ENCODE data around the gene ARHGEF2.

The ARHGEF2 gene

DNA sequence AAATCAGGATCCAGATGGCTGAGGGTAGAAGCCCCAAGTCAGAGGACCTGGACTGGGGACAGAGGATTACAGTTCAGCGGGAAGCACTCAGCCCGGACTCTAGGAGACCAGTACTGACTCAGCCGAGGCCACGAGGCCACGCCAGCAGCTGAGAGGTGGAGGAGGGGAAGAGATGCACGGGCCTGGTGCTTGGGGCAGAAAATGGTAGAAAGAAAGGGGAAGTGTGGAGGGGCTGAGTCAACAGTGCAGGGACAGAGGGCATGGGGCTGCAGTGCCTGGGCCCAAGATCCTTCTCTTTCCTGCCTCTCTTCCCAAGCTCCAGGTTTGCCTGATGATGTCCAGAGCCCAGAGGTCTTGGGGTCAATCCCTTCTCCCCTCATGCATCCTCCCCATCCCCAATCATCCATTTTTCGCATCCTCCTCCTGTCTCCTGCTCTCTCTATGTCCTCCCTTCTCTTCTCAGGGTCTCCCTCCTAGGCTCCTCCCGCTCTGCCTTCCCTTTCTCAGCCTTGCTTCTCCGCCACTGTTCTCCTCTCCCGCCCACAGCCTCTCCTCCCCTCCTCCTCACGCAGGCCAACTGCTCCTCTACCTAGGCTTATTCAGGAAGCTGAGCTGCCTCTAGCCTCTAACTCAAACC, 7.7 kb downstream of the ARHGEF2 start:
- DNase-seq = no peak

- DNase-seq = no peak
Measured at GRCh38 chr1:155969377-155969791, 9.0 kb downstream of the ARHGEF2 start.

- DNase-seq = no peak
Measured at GRCh38 chr1:155968670-155969069, 9.7 kb downstream of the ARHGEF2 start.

DNA sequence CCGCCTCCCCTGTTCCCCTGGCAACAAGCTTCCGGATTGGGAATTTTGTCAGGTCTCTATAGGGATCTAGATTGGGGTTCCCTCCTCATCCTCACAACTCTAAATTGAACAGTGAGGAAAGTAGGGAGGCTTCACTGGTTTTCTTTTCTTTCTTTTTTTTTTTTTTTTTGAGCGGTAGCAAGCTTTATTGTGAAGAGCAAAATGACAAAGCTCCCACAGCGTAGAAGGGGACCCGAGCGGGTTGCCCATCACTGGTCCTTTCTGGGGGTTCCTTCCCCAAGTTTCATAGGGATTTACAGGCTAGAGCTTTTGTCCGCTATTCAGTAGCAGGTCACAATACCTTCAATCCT, 10.3 kb downstream of the ARHGEF2 start:
- no peak for DNase-seq

- no peak for DNase-seq
Measured at GRCh38 chr1:155967341-155968050, 10.9 kb downstream of the ARHGEF2 start.

DNA sequence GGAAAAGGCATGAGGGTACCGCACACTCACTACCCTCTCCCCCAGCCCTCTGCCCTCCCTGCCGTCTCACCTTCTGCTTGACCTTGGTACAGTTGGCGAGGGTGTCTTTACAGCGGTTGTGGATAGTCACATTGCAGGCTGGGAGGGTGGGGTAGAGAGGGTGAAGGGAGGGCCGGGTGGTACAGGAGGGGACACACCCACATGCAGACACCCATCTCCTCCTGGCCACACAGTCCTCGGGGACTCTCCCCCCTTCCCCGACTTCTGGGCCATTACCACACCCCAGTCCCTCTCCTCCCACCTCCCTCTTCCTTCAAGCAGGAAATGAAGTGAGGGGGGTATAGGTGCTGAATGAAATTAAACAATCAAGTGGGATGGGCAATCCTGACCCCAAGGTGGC, 11.6 kb downstream of the ARHGEF2 start:
- DNase-seq = no peak

- peak; percentile 17 for DNase-seq
Measured at GRCh38 chr1:155966135-155966534, 12.2 kb downstream of the ARHGEF2 start.

- no peak for DNase-seq
Measured at GRCh38 chr1:155964193-155964592, 14.2 kb downstream of the ARHGEF2 start.

- DNase-seq = no peak
Measured at GRCh38 chr1:155962599-155963211, 15.6 kb downstream of the ARHGEF2 start.

GRCh38 chr1:155961937-155962336, 16.4 kb downstream of the ARHGEF2 start:
- DNase-seq = no peak

- no peak for DNase-seq
Measured at GRCh38 chr1:155960081-155960745, 18.1 kb downstream of the ARHGEF2 start.

GRCh38 chr1:155957411-155957915, 20.9 kb downstream of the ARHGEF2 start:
- no peak for DNase-seq

DNA sequence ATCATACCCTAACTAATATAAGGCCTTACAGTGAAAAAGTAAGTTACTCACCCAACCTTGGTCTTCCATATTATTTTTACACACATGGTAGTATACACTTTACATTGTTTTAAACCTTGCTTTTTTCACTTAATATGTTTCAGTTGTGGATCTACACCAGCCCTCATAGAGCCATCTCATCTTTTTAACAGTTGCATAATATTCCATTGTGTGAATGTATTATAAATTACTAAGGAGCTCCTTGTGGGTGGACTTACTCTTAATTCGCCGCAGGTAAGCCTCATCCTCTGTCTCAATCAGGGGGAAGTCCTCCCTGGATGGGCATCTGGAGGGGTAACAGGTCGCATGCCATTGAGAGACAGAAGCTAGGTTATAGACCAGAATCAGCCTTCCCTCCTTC, 23.7 kb downstream of the ARHGEF2 start:
- DNase-seq = no peak

DNA sequence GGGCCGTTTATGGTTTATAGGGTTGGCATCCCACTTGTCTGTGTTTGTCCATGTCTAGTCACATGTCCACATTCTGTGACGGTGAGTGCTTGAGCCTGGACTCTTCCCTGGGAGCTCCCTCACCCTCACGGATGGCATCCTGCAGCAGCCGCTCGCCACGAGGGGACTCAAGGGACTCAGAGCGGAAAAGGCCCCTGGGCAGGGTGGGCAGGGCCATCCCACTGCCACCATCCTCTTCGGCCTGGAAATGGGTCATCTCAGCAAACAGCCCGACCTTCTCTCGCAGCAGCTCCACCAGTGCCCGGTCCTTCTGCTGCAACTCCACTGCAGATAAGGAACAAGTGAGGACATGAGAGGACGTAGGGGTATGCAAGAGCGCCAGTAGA, 25.8 kb downstream of the ARHGEF2 start:
- DNase-seq = no peak

GRCh38 chr1:155951753-155952504, 26.4 kb downstream of the ARHGEF2 start:
- no peak for DNase-seq

- DNase-seq = no peak
Measured at GRCh38 chr1:155950829-155951228, 27.5 kb downstream of the ARHGEF2 start.

- DNase-seq = no peak
Measured at GRCh38 chr1:155947741-155948140, 30.6 kb downstream of the ARHGEF2 start.

DNA sequence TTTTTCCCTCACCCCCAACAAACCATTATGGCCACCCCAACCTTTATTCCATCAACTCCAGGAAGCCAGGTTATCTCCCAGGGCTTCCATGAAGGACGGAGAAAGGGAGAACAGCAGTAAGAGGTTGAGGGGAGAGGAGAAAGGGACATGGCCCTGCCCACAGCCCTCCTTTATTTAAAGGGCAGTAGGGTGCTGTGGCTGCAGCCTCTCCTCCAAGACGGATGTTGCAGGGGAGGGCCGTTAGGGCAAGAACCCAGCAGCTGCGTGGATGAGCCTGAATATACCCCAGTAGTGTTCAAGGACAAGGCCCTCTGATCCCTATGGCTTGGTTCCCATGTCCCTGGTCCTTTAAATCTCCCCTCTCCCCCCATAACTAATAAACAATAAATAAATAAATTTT, 31.1 kb downstream of the ARHGEF2 start:
- no peak for DNase-seq

DNA sequence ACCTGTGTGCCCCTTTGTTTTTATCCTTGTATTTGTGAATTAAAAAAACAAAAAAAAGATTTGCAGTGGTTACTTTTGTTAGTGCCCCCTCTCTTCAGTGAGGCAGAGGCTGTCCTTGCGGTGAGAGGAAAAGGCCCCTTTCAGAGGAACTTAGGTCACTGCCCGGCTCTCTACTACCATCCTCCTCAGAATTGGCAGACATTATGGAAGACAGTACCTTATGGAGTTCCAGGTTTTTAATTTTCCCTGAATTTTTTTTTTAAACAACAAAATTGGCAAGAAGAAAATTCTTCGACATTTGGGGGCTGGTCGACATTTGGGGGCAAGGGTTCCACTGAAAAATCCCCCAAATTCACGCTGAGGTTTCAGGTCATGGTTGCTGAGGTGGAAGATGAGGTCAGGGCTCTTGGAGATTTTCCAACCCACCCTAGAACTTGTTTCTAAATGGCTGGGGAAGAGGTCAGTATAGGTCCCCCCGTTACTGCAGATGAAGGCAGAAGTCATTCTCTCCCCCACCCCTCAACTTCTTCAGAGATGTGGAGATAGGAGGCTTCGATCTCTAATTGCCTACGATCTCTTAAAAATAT, 31.6 kb downstream of the ARHGEF2 start:
- no peak for DNase-seq

GRCh38 chr1:155944444-155944799, 33.9 kb downstream of the ARHGEF2 start:
- peak; percentile 94 for DNase-seq

DNA sequence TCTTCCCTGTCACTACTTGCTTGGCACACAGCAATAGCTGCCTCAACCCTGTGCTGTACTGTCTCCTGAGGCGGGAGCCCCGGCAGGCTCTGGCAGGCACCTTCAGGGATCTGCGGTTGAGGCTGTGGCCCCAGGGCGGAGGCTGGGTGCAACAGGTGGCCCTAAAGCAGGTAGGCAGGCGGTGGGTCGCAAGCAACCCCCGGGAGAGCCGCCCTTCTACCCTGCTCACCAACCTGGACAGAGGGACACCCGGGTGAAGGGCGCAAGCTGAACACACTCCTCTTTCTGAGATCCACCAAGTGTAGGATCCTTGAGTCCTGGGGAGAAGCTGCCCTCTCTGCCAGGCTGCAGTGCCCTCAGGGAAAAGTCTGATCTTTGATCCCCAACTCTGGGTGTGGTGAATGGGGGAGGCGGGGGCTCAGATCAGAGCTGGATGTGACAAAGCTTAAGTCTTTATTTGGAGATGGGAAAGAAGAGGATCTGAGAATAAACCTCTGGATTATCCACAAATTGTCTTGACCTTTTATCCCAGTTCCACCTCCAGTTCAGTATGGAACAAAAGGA, 35.7 kb downstream of the ARHGEF2 start:
- DNase-seq = peak; percentile 56

GRCh38 chr1:155941845-155942531, 36.4 kb downstream of the ARHGEF2 start:
- peak; percentile 81 for DNase-seq

All from NCI-H69 (cell line).